ENCODE results near the gene JKAMP.

JKAMP gene

DNA sequence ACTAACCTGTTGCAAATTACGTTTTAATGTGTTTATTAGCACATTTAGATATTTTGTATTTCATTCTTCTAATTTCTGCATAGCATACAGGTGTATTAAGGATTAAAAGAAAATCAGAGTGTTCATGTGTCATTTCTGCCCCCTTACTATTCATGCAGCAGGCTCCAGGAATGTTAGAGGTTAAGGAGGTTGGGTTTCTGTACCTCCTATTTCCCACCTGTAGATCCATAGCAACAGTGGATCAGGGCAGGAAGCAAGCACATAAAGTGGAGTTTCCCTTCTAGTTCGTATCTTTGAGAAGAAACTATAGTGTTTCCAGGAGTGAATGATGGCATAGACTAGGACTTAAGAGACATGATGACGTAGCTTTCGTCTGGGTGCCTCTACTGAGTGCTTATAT is 18.9 kb downstream of the JKAMP start:
- Histone ChIP-seq H3K9ac (ENCODE audit: low read length) (no peak overlapping the region), H3F3A (ENCODE audit: insufficient read depth, low read length) (no peaks in the 10 kb centered on the region), H3K4me3 (ENCODE audit: low read length) (no peak overlapping the region), H4K20me1 (ENCODE audit: insufficient read depth, low read length) (no peaks in the 10 kb centered on the region), H3K27ac (ENCODE audit: low read length) (no peak overlapping the region), H3K36me3 (replicated peaks; ENCODE audit: insufficient read depth, low read length) (no peaks in the 10 kb centered on the region), H3K4me1 (ENCODE audit: low read length) (no peaks in the 10 kb centered on the region), H3K9me3 (replicated peaks; ENCODE audit: insufficient read depth, low read length) (no peaks in the 10 kb centered on the region), H3K79me2 (ENCODE audit: low read length) (no peaks in the 10 kb centered on the region), H3K27me3 (replicated peaks; ENCODE audit: insufficient read depth, low read length) (no peaks in the 10 kb centered on the region), H3K4me2 (ENCODE audit: low read depth, low read length) (no peak overlapping the region), H2AFZ (ENCODE audit: low read length) (no peak overlapping the region), H3K9me2 (replicated peaks; ENCODE audit: insufficient read depth, low read length) (no peaks in the 10 kb centered on the region)
- TF ChIP-seq, protein P1, sequence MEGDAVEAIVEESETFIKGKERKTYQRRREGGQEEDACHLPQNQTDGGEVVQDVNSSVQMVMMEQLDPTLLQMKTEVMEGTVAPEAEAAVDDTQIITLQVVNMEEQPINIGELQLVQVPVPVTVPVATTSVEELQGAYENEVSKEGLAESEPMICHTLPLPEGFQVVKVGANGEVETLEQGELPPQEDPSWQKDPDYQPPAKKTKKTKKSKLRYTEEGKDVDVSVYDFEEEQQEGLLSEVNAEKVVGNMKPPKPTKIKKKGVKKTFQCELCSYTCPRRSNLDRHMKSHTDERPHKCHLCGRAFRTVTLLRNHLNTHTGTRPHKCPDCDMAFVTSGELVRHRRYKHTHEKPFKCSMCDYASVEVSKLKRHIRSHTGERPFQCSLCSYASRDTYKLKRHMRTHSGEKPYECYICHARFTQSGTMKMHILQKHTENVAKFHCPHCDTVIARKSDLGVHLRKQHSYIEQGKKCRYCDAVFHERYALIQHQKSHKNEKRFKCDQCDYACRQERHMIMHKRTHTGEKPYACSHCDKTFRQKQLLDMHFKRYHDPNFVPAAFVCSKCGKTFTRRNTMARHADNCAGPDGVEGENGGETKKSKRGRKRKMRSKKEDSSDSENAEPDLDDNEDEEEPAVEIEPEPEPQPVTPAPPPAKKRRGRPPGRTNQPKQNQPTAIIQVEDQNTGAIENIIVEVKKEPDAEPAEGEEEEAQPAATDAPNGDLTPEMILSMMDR (IDR thresholded peaks at IDR 0.05; ENCODE audit: low read length) = no peak
- TF ChIP-seq EZH2phosphoT487 (IDR thresholded peaks at IDR 0.05; ENCODE audit: low read length) = no peak
- no peak for TF ChIP-seq EZH2 (optimal IDR thresholded peaks at IDR 0.05; ENCODE audit: low read depth, low read length)
- DNase-seq = no peak

- H3K9me2 ChIP-seq (replicated peaks; ENCODE audit: insufficient read depth, low read length) = no peaks in the 10 kb centered on the region
- H3K27me3 ChIP-seq (replicated peaks; ENCODE audit: insufficient read depth, low read length) = no peaks in the 10 kb centered on the region
- TF ChIP-seq, protein P1 (IDR thresholded peaks at IDR 0.05; ENCODE audit: low read length) = peak; percentile 71
- TF ChIP-seq EZH2phosphoT487 (IDR thresholded peaks at IDR 0.05; ENCODE audit: low read length) (no peak), EZH2 (optimal IDR thresholded peaks at IDR 0.05; ENCODE audit: low read depth, low read length) (no peak)
- no peaks in the 10 kb centered on the region for H4K20me1 ChIP-seq (ENCODE audit: insufficient read depth, low read length)
- H3K79me2 ChIP-seq (ENCODE audit: low read length) = no peaks in the 10 kb centered on the region
- DNase-seq = peak; percentile 34
- no peaks in the 10 kb centered on the region for H3K36me3 ChIP-seq (replicated peaks; ENCODE audit: insufficient read depth, low read length)
- H3K9ac ChIP-seq (ENCODE audit: low read length) = no peak overlapping the region
- no peak overlapping the region for H3K4me2 ChIP-seq (ENCODE audit: low read depth, low read length)
- no peaks in the 10 kb centered on the region for H3K4me1 ChIP-seq (ENCODE audit: low read length)
- no peak overlapping the region for H3K27ac ChIP-seq (ENCODE audit: low read length)
- H3K4me3 ChIP-seq (ENCODE audit: low read length) = no peak overlapping the region
- no peaks in the 10 kb centered on the region for H3K9me3 ChIP-seq (replicated peaks; ENCODE audit: insufficient read depth, low read length)
- no peaks in the 10 kb centered on the region for H3F3A ChIP-seq (ENCODE audit: insufficient read depth, low read length)
- H2AFZ ChIP-seq (ENCODE audit: low read length) = no peak overlapping the region
Observed at GRCh38 chr14:59507063-59507751, 22.9 kb downstream of the JKAMP start.

GRCh38 chr14:59507752-59508103 is 23.4 kb downstream of the JKAMP start:
- Histone ChIP-seq H3K9ac (ENCODE audit: low read length) (no peak overlapping the region), H3K27me3 (replicated peaks; ENCODE audit: insufficient read depth, low read length) (no peaks in the 10 kb centered on the region), H3K36me3 (replicated peaks; ENCODE audit: insufficient read depth, low read length) (no peaks in the 10 kb centered on the region), H3K4me1 (ENCODE audit: low read length) (no peaks in the 10 kb centered on the region), H3F3A (ENCODE audit: insufficient read depth, low read length) (no peaks in the 10 kb centered on the region), H2AFZ (ENCODE audit: low read length) (no peak overlapping the region), H4K20me1 (ENCODE audit: insufficient read depth, low read length) (no peaks in the 10 kb centered on the region), H3K79me2 (ENCODE audit: low read length) (no peaks in the 10 kb centered on the region), H3K9me2 (replicated peaks; ENCODE audit: insufficient read depth, low read length) (no peaks in the 10 kb centered on the region), H3K9me3 (replicated peaks; ENCODE audit: insufficient read depth, low read length) (no peaks in the 10 kb centered on the region), H3K4me2 (ENCODE audit: low read depth, low read length) (no peak overlapping the region), H3K27ac (ENCODE audit: low read length) (no peak overlapping the region), H3K4me3 (ENCODE audit: low read length) (no peak overlapping the region)
- no peak for DNase-seq
- TF ChIP-seq, protein P1 (IDR thresholded peaks at IDR 0.05; ENCODE audit: low read length) = no peak
- TF ChIP-seq EZH2 (optimal IDR thresholded peaks at IDR 0.05; ENCODE audit: low read depth, low read length) = no peak
- TF ChIP-seq EZH2phosphoT487 (IDR thresholded peaks at IDR 0.05; ENCODE audit: low read length) = no peak
